Fibroblast of pulmonary artery (primary cell): Measurements from ENCODE around the gene EPB41L4A.
"Not testable (repeated sequence)": the region's sequence is repeated elsewhere in the genome, so short reads cannot be mapped to it uniquely, and the experiment has no call there.

ENCODE experiments used
- DNase-seq: peaks from one replicate; pipeline ENCODE4 v3.0.0-alpha.2; 2010; ENCODE audit warnings: low read depth
- H3K4me3 ChIP-seq: replicated peaks from 2 replicates; pipeline ENCODE4 v1.5.1; 2011; ENCODE audit warnings: low read depth, mild to moderate bottlenecking, control low read depth, low read length, moderate library complexity
- CTCF ChIP-seq: IDR thresholded peaks from 2 replicates; pipeline ENCODE4 v1.5.1; 2011; ENCODE audit warnings: mild to moderate bottlenecking, control low read depth, low read length, inconsistent platforms; ENCODE audit errors: missing control alignments

The EPB41L4A gene

GRCh38 chr5:112419164-112419985 is at the start of gene EPB41L4A:
Gene EPB41L4A, minus strand, starts transcription at chr5:112419277. Its CDS starts 238 bp downstream, at chr5:112419039.
- TF ChIP-seq CTCF: no peak
- DNase-seq: peak; percentile 33
- H3K4me3 ChIP-seq: peak within 1 kb of the TSS; percentile 59

GRCh38 chr5:112467485-112467884 is 48.4 kb upstream of the EPB41L4A start:
- H3K4me3 ChIP-seq: no peak overlapping the region
- TF ChIP-seq CTCF: no peak
- DNase-seq: no peak

GRCh38 chr5:112466261-112466660 is 47.2 kb upstream of the EPB41L4A start:
- not testable (repeated sequence) for H3K4me3 ChIP-seq, DNase-seq

- not testable (repeated sequence) for DNase-seq, H3K4me3 ChIP-seq
Observed at GRCh38 chr5:112447187-112447760, 28.2 kb upstream of the EPB41L4A start.

- TF ChIP-seq CTCF: no peak
- DNase-seq: no peak
Observed at GRCh38 chr5:112445626-112446350, 26.7 kb upstream of the EPB41L4A start.

GRCh38 chr5:112443932-112444331 is 24.9 kb upstream of the EPB41L4A start:
- not testable (repeated sequence) for H3K4me3 ChIP-seq, DNase-seq

More at GRCh38 chr5:112445626-112446350, 26.7 kb upstream of the EPB41L4A start:
- no peak overlapping the region for H3K4me3 ChIP-seq

GRCh38 chr5:112440031-112440430 is 21.0 kb upstream of the EPB41L4A start:
- no peak overlapping the region for H3K4me3 ChIP-seq
- TF ChIP-seq CTCF: no peak
- DNase-seq: no peak

- no peak for DNase-seq
- no peak overlapping the region for H3K4me3 ChIP-seq
- no peak for TF ChIP-seq CTCF
Observed at GRCh38 chr5:112436144-112436543, 17.1 kb upstream of the EPB41L4A start.
